ENCODE results near the gene GCFC2. TPM values are rescaled to one million over a fixed set of nuclear protein-coding genes. Genes with fewer than 3 reads are reported as not detected.

Gene GCFC2
- total RNA-seq, 4 donors from 2014 or later, result 25.1 to 52.1 (median 43.0) TPM

DNA sequence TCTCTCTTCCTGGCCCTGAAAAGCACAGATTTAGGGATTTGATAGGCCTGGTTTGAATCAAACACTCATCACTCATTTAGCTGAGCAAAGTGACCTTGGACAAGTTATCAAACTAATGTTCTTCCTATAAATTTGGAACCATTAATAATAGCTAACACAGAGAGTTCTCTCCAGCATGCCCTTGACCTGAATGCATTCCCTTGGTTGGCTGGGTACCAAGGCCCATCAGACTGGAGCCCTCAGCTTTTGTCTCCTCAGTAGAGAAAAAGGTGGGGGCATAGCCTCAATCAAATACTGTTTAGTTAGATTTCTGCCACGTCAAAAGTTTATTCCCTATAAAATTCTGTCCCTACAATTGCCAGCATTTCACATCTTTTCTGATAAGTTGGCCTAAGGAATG is 77.9 kb downstream of the GCFC2 start:
- intact Hi-C loops (cut with DNase I; ENCODE audit: low total_unique reads), result no loop called here
- DNase-seq, result peak in 1 of 2 donors; percentile 21
- no peaks in the 10 kb centered on the region for H3K36me3 ChIP-seq
- H3K27ac ChIP-seq, result peak overlapping the region; percentile 73
- H3K4me3 ChIP-seq, result no peak overlapping the region
- no peaks in the 10 kb centered on the region for H3K27me3 ChIP-seq
- TF ChIP-seq, protein P1, sequence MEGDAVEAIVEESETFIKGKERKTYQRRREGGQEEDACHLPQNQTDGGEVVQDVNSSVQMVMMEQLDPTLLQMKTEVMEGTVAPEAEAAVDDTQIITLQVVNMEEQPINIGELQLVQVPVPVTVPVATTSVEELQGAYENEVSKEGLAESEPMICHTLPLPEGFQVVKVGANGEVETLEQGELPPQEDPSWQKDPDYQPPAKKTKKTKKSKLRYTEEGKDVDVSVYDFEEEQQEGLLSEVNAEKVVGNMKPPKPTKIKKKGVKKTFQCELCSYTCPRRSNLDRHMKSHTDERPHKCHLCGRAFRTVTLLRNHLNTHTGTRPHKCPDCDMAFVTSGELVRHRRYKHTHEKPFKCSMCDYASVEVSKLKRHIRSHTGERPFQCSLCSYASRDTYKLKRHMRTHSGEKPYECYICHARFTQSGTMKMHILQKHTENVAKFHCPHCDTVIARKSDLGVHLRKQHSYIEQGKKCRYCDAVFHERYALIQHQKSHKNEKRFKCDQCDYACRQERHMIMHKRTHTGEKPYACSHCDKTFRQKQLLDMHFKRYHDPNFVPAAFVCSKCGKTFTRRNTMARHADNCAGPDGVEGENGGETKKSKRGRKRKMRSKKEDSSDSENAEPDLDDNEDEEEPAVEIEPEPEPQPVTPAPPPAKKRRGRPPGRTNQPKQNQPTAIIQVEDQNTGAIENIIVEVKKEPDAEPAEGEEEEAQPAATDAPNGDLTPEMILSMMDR (IDR thresholded peaks at IDR 0.05), result no peak
- no peak for TF ChIP-seq POLR2A (IDR thresholded peaks at IDR 0.05)
- no peaks in the 10 kb centered on the region for H3K4me1 ChIP-seq
- no peaks in the 10 kb centered on the region for H3K9me3 ChIP-seq

DNA sequence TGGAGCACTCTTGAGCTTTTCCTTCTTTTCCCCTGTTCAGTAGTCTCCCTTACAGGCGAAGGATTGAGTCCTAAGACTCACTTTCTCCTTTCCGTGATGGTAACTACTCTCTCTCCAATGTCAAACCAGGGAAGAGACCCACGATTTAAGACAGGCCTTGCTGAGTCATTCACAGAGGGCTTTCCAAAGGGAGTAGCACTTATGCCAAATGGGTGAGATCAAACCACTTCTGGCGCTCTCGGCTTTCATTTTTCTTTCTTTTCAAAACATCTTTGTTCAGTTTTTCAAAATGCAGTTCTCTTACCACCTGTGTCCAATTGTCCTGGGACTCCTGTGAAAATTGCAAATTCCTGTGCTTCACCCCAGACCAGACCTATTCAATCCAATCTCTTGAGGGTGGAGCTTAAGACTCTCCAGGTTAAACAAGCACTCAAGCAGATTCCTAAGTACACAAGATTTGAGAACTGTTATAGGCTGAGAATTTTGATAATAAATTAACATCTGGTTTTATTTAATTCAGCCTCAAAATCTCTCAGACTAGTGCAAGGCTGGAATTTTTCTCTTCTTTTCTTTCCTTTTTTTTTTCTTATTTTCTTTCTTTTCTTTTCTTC is 78.5 kb downstream of the GCFC2 start:
- Histone ChIP-seq H3K27me3 (no peaks in the 10 kb centered on the region), H3K27ac (peak overlapping the region; percentile 73), H3K4me1 (no peaks in the 10 kb centered on the region), H3K9me3 (no peaks in the 10 kb centered on the region), H3K36me3 (no peaks in the 10 kb centered on the region), H3K4me3 (no peak overlapping the region)
- DNase-seq, result peak; percentile 24 to 33
- intact Hi-C loops (cut with DNase I; ENCODE audit: low total_unique reads), result no loop called here
- TF ChIP-seq, protein P1 (IDR thresholded peaks at IDR 0.05), result no peak
- no peak for TF ChIP-seq POLR2A (IDR thresholded peaks at IDR 0.05)

DNA sequence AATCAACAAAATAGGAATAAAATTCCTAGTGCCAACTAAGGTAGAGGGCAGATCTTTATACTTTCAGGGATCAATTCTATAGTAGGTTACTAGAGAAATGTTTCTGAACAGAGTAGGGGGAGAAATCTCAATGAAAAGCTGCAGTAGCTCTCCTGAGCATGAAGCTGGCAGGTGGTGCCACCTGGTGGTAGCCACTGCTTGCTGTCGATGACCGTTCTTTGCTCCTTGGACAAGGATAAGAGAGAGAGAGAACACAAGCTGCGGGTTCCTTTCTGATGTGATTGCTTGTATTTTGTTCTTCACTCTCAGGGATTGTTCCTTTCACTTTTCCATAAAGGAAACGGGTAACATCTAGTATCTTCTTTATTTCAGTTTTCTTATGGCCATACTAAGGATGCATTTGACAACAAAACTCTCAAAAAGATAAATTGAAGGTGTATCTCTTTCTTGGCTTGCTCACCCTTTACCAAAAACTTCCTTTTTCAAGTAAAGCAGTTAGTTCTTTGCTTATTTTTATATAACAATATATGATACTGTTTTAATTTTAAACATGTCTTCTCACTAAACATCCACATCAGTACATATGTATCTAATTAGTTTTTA is 82.7 kb downstream of the GCFC2 start:
- Histone ChIP-seq H3K27ac (no peak overlapping the region), H3K27me3 (no peaks in the 10 kb centered on the region), H3K9me3 (no peaks in the 10 kb centered on the region), H3K36me3 (no peaks in the 10 kb centered on the region), H3K4me3 (no peak overlapping the region), H3K4me1 (no peaks in the 10 kb centered on the region)
- no peak for TF ChIP-seq POLR2A (IDR thresholded peaks at IDR 0.05)
- TF ChIP-seq, protein P1 (IDR thresholded peaks at IDR 0.05), result peak; percentile 54 to 76 (median 65)
- intact Hi-C loops (cut with DNase I; ENCODE audit: low total_unique reads), result no loop called here
- peak; percentile 50 to 62 for DNase-seq

DNA sequence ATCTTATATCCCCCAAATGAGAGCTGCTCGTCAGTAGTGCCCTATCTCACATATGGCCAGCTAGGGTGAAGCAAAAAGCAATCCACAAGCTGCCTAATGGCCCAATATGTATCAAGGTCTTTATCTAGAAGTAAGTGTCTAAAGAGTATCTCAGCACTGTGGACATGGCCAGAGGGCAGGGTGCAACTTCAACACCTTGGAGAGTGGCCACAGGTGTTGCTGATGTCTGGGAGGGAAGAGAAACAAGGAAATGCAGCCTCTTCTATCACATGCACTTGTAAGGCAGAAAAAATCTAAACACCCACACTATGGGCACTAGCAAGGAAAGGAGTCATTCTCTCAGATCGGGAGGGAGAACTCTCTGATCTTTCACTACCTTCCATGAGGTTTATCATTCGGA is 87.8 kb downstream of the GCFC2 start:
- DNase-seq, result no peak
- Histone ChIP-seq H3K36me3 (no peaks in the 10 kb centered on the region), H3K9me3 (no peaks in the 10 kb centered on the region), H3K27ac (no peak overlapping the region), H3K4me3 (no peak overlapping the region), H3K4me1 (no peaks in the 10 kb centered on the region), H3K27me3 (no peaks in the 10 kb centered on the region)
- TF ChIP-seq POLR2A (IDR thresholded peaks at IDR 0.05), result no peak
- TF ChIP-seq, protein P1 (IDR thresholded peaks at IDR 0.05), result no peak
- intact Hi-C loops (cut with DNase I; ENCODE audit: low total_unique reads), result no loop called here

DNA sequence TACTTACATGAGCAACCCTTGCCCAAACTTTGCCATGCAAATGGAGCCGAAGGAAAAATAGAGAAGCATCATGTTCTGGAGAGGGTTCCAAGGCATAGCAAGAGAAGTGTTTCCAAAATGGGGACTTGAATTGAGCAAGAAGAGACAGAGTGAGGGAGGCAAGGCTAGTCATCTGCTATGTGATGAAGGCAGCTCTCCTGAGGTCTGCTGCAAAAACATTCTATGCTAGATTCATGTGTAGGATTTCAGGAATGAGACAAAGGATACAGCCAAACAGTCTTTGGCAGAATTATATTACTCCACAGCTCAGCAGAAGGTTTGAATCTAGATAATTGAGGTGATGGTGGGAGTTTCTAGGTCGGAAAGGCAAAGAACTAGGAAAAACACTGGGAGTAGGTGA is 88.2 kb downstream of the GCFC2 start:
- no peaks in the 10 kb centered on the region for H3K36me3 ChIP-seq
- no peak overlapping the region for H3K27ac ChIP-seq
- DNase-seq, result no peak
- intact Hi-C loops (cut with DNase I; ENCODE audit: low total_unique reads), result no loop called here
- no peaks in the 10 kb centered on the region for H3K9me3 ChIP-seq
- H3K4me1 ChIP-seq, result no peaks in the 10 kb centered on the region
- no peak overlapping the region for H3K4me3 ChIP-seq
- TF ChIP-seq POLR2A (IDR thresholded peaks at IDR 0.05), result no peak
- TF ChIP-seq, protein P1 (IDR thresholded peaks at IDR 0.05), result no peak
- H3K27me3 ChIP-seq, result no peaks in the 10 kb centered on the region

Measured in uterus (tissue), 4 donors.